Transverse colon (tissue), 3 donors: ENCODE results near the gene KIAA1958.

ENCODE experiments used
- CTCF ChIP-seq, 5 experiments: fragments of 200-600 bp in 3 of 5; fragments of 450-650 bp in 2 of 5; sonication (generic) in 3 of 5; IDR thresholded peaks; 1 replicate in 2 of 5; 2 replicates in 3 of 5; pipeline ENCODE4 v1.5.1; 2016 to 2017; ENCODE audit warnings: antibody characterized with exemption in 5 of 5, inconsistent platforms in 3 of 5, mild to moderate bottlenecking in 2 of 5, moderate library complexity in 1 of 5
- EP300 ChIP-seq: sonication (generic); formaldehyde crosslinking; IDR thresholded peaks from one replicate; pipeline ENCODE4 v1.6.1; 2017; ENCODE audit warnings: antibody characterized with exemption, low read depth

GRCh38 chr9:112696461-112696860, 209.8 kb downstream of the KIAA1958 start:
- no peak for TF ChIP-seq CTCF (IDR thresholded peaks at IDR 0.05)
- TF ChIP-seq EP300, result no peak
